ENCODE data around the gene ULK2. TPM values are rescaled to one million over a fixed set of nuclear protein-coding genes. Genes with fewer than 3 reads are reported as not detected.

The ULK2 gene
- polyA plus RNA-seq, 1 donor from 2014 or later: 55.1 TPM

DNA sequence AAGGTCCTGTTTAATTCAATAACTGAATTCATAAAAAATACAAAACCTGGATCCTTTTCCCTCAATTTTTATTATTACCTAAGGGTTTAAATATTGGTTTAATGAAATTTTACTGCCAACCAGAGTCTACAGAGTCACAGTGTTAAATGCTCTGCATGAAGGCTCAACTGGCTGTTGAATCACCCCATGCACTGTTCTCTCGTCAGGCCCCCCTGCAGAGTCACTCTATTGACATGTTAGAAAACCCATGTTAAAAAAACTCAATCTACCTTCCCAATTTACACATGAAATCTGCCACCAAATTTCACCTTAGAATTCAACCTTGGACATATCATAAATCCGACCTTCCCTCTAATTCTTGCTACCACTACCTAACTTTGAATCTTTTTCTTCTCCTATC, 43.3 kb upstream of the ULK2 start:
- H3F3A ChIP-seq (ENCODE audit: insufficient read depth, low read length, poor library complexity, severe bottlenecking): no peaks in the 10 kb centered on the region
- H3K9me2 ChIP-seq (ENCODE audit: insufficient read depth, low read length): no peaks in the 10 kb centered on the region
- TF ChIP-seq CTCF (IDR thresholded peaks at IDR 0.05; ENCODE audit: poor library complexity, severe bottlenecking) (no peak), EP300 (conservative IDR thresholded peaks at IDR 0.05; ENCODE audit: poor library complexity, severe bottlenecking) (no peak), TAF1 (IDR thresholded peaks at IDR 0.05; ENCODE audit: low read depth) (no peak), SMC3 (conservative IDR thresholded peaks at IDR 0.05; ENCODE audit: poor library complexity) (no peak), POLR2AphosphoS5 (IDR thresholded peaks at IDR 0.05) (no peak), RAD21 (conservative IDR thresholded peaks at IDR 0.05) (no peak), EZH2 (IDR thresholded peaks at IDR 0.05; ENCODE audit: borderline replicate concordance, insufficient read depth, low read length, poor library complexity, severe bottlenecking) (no peak), MXI1 (conservative IDR thresholded peaks at IDR 0.05; ENCODE audit: poor library complexity, severe bottlenecking) (no peak)
- TF ChIP-seq, protein P1, sequence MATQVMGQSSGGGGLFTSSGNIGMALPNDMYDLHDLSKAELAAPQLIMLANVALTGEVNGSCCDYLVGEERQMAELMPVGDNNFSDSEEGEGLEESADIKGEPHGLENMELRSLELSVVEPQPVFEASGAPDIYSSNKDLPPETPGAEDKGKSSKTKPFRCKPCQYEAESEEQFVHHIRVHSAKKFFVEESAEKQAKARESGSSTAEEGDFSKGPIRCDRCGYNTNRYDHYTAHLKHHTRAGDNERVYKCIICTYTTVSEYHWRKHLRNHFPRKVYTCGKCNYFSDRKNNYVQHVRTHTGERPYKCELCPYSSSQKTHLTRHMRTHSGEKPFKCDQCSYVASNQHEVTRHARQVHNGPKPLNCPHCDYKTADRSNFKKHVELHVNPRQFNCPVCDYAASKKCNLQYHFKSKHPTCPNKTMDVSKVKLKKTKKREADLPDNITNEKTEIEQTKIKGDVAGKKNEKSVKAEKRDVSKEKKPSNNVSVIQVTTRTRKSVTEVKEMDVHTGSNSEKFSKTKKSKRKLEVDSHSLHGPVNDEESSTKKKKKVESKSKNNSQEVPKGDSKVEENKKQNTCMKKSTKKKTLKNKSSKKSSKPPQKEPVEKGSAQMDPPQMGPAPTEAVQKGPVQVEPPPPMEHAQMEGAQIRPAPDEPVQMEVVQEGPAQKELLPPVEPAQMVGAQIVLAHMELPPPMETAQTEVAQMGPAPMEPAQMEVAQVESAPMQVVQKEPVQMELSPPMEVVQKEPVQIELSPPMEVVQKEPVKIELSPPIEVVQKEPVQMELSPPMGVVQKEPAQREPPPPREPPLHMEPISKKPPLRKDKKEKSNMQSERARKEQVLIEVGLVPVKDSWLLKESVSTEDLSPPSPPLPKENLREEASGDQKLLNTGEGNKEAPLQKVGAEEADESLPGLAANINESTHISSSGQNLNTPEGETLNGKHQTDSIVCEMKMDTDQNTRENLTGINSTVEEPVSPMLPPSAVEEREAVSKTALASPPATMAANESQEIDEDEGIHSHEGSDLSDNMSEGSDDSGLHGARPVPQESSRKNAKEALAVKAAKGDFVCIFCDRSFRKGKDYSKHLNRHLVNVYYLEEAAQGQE (IDR thresholded peaks at IDR 0.05; ENCODE audit: borderline replicate concordance): no peak
- no peaks in the 10 kb centered on the region for H3K9me3 ChIP-seq (ENCODE audit: low read length)
- no peaks in the 10 kb centered on the region for H3K36me3 ChIP-seq (ENCODE audit: insufficient read depth, low read length)
- H3K9ac ChIP-seq (ENCODE audit: low read length): no peak overlapping the region
- H2AFZ ChIP-seq (ENCODE audit: low read depth, low read length): no peak overlapping the region
- H3K4me3 ChIP-seq (ENCODE audit: low read length): no peak overlapping the region
- no peaks in the 10 kb centered on the region for H3K27me3 ChIP-seq (ENCODE audit: insufficient read depth, low read depth, low read length)
- no peaks in the 10 kb centered on the region for H4K20me1 ChIP-seq (ENCODE audit: insufficient read depth)
- H3K4me2 ChIP-seq (ENCODE audit: low read length): no peak overlapping the region
- H3K79me2 ChIP-seq (replicated peaks; ENCODE audit: insufficient read depth, low read length): no peaks in the 10 kb centered on the region
- H3K27ac ChIP-seq (ENCODE audit: low read length): no peak overlapping the region

- H3K27ac ChIP-seq (ENCODE audit: low read length): no peak overlapping the region
- H3F3A ChIP-seq (ENCODE audit: insufficient read depth, low read length, poor library complexity, severe bottlenecking): no peaks in the 10 kb centered on the region
- H4K20me1 ChIP-seq (ENCODE audit: insufficient read depth): no peaks in the 10 kb centered on the region
- H3K4me2 ChIP-seq (ENCODE audit: low read length): no peak overlapping the region
- no peaks in the 10 kb centered on the region for H3K9me3 ChIP-seq (ENCODE audit: low read length)
- H3K9ac ChIP-seq (ENCODE audit: low read length): no peak overlapping the region
- H3K9me2 ChIP-seq (ENCODE audit: insufficient read depth, low read length): no peaks in the 10 kb centered on the region
- H3K79me2 ChIP-seq (replicated peaks; ENCODE audit: insufficient read depth, low read length): no peaks in the 10 kb centered on the region
- H2AFZ ChIP-seq (ENCODE audit: low read depth, low read length): no peak overlapping the region
- H3K4me3 ChIP-seq (ENCODE audit: low read length): no peak overlapping the region
- no peaks in the 10 kb centered on the region for H3K36me3 ChIP-seq (ENCODE audit: insufficient read depth, low read length)
- no peak for TF ChIP-seq RAD21 (conservative IDR thresholded peaks at IDR 0.05)
- H3K27me3 ChIP-seq (ENCODE audit: insufficient read depth, low read depth, low read length): no peaks in the 10 kb centered on the region
Measured at GRCh38 chr17:19909139-19909538, 41.4 kb upstream of the ULK2 start.

DNA sequence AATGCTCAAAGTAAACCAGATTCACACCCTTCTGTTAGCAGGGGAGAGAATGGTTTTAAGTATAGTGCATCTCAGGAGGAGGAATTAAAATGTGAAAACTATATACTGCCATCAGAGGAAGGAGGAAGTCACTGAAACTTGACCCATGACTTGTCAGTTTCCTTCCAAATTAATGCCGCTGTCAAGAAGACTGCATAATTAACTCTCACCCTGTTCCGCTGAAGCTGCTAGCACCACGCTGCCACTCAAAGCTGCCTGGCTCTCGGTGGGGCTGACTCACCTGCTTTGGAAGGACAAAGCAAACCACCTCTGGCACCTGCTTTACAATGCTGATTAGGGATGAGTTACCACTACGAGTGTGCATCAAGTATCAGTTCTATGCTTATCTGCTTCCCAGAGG, 37.8 kb upstream of the ULK2 start:
- TF ChIP-seq TAF1 (IDR thresholded peaks at IDR 0.05; ENCODE audit: low read depth) (no peak), POLR2AphosphoS5 (IDR thresholded peaks at IDR 0.05) (no peak), MXI1 (conservative IDR thresholded peaks at IDR 0.05; ENCODE audit: poor library complexity, severe bottlenecking) (no peak), RAD21 (conservative IDR thresholded peaks at IDR 0.05) (no peak), SMC3 (conservative IDR thresholded peaks at IDR 0.05; ENCODE audit: poor library complexity) (no peak), EZH2 (IDR thresholded peaks at IDR 0.05; ENCODE audit: borderline replicate concordance, insufficient read depth, low read length, poor library complexity, severe bottlenecking) (no peak), EP300 (conservative IDR thresholded peaks at IDR 0.05; ENCODE audit: poor library complexity, severe bottlenecking) (no peak), CTCF (IDR thresholded peaks at IDR 0.05; ENCODE audit: poor library complexity, severe bottlenecking) (no peak)
- TF ChIP-seq, protein P1 (IDR thresholded peaks at IDR 0.05; ENCODE audit: borderline replicate concordance): no peak
- Histone ChIP-seq H3K4me2 (ENCODE audit: low read length) (no peak overlapping the region), H3K27me3 (ENCODE audit: insufficient read depth, low read depth, low read length) (no peaks in the 10 kb centered on the region), H3K36me3 (ENCODE audit: insufficient read depth, low read length) (no peaks in the 10 kb centered on the region), H3K9ac (ENCODE audit: low read length) (no peak overlapping the region), H3K9me3 (ENCODE audit: low read length) (no peaks in the 10 kb centered on the region), H3K79me2 (replicated peaks; ENCODE audit: insufficient read depth, low read length) (no peaks in the 10 kb centered on the region), H3K27ac (ENCODE audit: low read length) (no peak overlapping the region), H2AFZ (ENCODE audit: low read depth, low read length) (no peak overlapping the region), H3K4me3 (ENCODE audit: low read length) (no peak overlapping the region), H3K9me2 (ENCODE audit: insufficient read depth, low read length) (no peaks in the 10 kb centered on the region), H4K20me1 (ENCODE audit: insufficient read depth) (no peaks in the 10 kb centered on the region), H3F3A (ENCODE audit: insufficient read depth, low read length, poor library complexity, severe bottlenecking) (no peaks in the 10 kb centered on the region)

All from neural cell (in vitro differentiated cells).